IPS-20b (cell line): Measurements from ENCODE around the gene MLKL.

ENCODE experiments used
- H3K27ac ChIP-seq: one replicate; pipeline ENCODE4 v1.5.1; 2013; ENCODE audit warnings: low read length
- H3K27me3 ChIP-seq: 2 replicates; pipeline ENCODE4 v1.6.1; 2013; ENCODE audit warnings: mild to moderate bottlenecking, low read length, inconsistent platforms; ENCODE audit not compliant: insufficient read depth
- H3K36me3 ChIP-seq: 2 replicates; pipeline ENCODE4 v1.6.1; 2013; ENCODE audit warnings: low read depth, mild to moderate bottlenecking, inconsistent platforms, low read length, moderate library complexity; ENCODE audit not compliant: insufficient read depth
- H3K4me1 ChIP-seq: 2 replicates; pipeline ENCODE4 v1.6.1; 2013; ENCODE audit warnings: mild to moderate bottlenecking, control low read depth, inconsistent platforms, low read length, moderate library complexity; ENCODE audit not compliant: insufficient read depth
- H3K4me3 ChIP-seq: 2 replicates; pipeline ENCODE4 v1.5.1; 2013; ENCODE audit warnings: mild to moderate bottlenecking, low read length, inconsistent platforms
- H3K9ac ChIP-seq: 2 replicates; pipeline ENCODE4 v1.6.1; 2013; ENCODE audit warnings: low read depth, mild to moderate bottlenecking, inconsistent platforms, low read length, moderate library complexity
- H3K9me3 ChIP-seq: 2 replicates; pipeline ENCODE4 v1.6.1; 2013; ENCODE audit warnings: mild to moderate bottlenecking, low read depth, low read length, inconsistent platforms; ENCODE audit not compliant: insufficient read depth

The MLKL gene

DNA sequence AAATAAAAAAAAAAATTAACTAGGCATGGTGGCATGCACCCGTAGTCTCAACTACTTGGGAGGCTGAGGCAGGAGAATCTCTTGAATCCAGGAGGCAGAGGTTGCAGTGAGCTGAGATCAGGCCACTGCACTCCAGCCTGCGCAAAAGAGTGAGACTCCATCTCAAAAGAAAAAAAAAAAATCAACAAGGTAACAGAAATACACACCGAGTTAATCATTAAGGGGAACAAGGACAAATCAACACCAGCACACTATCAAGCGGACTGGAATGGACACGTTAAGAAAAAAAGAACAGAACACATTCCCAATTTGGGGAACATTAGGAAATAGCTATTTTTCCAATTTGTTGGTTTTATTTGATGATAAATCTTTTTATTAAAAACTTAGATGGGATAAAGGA is 65.4 kb downstream of the MLKL start:
- Histone ChIP-seq H3K4me3 (no peak overlapping the region), H3K36me3 (peaks cover 98% of the 10 kb centered on the region), H3K9me3 (no peaks in the 10 kb centered on the region), H3K9ac (no peak overlapping the region), H3K27me3 (no peaks in the 10 kb centered on the region), H3K4me1 (no peaks in the 10 kb centered on the region), H3K27ac (no peak overlapping the region)

DNA sequence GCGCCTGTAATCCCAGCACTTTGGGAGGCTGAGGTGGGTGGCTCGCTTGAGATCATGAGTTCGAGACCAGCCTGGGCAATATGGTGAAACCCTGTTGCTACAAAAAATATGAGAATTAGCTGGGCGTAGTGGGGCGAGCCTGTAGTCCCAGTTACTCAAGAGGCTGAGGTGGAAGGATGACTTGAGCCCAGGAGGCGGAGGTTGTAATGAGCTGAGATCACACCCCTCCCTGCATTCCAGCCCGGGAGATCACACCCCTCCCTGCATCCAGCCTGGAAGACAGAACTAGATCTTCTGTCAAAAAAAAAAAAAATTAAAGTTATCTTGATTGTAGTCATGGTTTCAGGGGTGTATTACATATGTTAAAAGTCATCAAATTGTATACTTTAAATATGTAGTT is 67.0 kb downstream of the MLKL start:
- Histone ChIP-seq H3K4me3 (no peak overlapping the region), H3K4me1 (no peaks in the 10 kb centered on the region), H3K9me3 (no peaks in the 10 kb centered on the region), H3K27me3 (no peaks in the 10 kb centered on the region), H3K9ac (no peak overlapping the region), H3K27ac (no peak overlapping the region), H3K36me3 (peaks cover 98% of the 10 kb centered on the region)

DNA sequence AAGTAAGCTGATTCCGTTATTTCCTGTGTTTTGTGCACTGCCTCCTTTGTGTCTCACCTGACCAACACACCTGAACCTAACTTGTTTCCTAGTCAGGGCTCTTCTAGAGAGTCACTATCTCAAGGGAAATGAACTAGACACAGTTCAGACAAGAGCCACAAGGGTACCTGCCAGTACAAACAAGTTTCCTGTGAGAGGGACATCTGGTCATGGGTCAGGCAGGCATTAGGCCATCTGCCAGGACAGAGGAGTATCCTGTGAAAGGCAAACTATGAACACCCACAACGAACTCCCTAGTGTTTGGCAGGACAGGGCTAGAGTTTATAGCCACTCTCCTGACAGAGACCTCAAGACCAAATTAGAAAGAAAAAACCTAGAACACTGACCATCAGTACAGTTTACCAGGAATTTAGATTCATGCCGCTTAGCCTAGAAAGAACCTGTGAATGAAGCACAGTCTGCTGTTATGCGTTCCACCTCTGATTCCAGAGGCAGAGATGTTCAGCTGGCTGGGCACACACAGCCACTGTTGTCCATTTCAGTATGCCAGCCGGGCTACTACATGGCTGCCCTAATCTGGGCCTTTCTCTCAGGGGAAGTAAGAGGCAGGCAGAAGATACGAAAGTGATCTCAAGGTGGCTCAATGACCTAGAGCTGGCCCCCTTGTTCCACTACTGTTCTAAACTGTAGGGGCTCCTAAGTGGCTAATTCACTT is 73.0 kb downstream of the MLKL start:
- peaks cover 100% of the 10 kb centered on the region for H3K36me3 ChIP-seq
- no peak overlapping the region for H3K4me3 ChIP-seq
- no peaks in the 10 kb centered on the region for H3K27me3 ChIP-seq
- H3K27ac ChIP-seq, result no peak overlapping the region
- H3K4me1 ChIP-seq, result peaks cover under 1% of the 10 kb centered on the region; the same call in 1 of the 2 replicates
- H3K9me3 ChIP-seq, result no peaks in the 10 kb centered on the region
- H3K9ac ChIP-seq, result no peak overlapping the region

DNA sequence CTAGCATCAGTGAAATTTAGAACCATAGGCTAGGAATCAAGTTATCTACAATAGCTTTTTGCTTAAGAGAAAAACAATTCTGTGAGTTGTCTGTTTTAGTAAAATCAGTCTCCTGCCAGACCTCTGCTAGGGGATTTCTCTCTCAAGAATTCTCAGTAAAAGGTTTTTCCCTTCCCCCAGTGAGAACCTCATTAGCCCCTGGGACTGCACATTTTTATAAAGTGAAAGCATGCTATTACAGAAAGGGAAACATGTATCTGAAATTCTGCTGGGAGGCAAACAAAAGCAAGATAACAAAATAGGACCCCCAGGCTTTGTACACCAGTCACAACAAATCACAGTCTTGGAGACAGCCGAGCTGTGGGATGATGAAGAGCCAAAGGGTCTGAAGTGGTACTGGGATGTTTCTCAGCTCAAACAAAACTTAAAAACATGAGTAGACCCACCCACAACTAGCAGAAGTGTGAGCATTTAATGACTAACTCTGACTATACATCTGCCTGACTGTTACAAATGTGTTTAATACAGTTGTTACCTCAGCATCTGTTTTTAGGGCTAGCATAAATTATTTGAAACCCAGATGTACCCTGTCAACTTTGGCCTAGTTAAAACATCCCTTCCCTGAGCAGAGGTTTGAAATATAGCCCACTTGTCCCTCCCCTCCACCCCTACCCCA is 73.8 kb downstream of the MLKL start:
- H3K27ac ChIP-seq, result no peak overlapping the region
- H3K36me3 ChIP-seq, result peaks cover 100% of the 10 kb centered on the region
- no peaks in the 10 kb centered on the region for H3K27me3 ChIP-seq

DNA sequence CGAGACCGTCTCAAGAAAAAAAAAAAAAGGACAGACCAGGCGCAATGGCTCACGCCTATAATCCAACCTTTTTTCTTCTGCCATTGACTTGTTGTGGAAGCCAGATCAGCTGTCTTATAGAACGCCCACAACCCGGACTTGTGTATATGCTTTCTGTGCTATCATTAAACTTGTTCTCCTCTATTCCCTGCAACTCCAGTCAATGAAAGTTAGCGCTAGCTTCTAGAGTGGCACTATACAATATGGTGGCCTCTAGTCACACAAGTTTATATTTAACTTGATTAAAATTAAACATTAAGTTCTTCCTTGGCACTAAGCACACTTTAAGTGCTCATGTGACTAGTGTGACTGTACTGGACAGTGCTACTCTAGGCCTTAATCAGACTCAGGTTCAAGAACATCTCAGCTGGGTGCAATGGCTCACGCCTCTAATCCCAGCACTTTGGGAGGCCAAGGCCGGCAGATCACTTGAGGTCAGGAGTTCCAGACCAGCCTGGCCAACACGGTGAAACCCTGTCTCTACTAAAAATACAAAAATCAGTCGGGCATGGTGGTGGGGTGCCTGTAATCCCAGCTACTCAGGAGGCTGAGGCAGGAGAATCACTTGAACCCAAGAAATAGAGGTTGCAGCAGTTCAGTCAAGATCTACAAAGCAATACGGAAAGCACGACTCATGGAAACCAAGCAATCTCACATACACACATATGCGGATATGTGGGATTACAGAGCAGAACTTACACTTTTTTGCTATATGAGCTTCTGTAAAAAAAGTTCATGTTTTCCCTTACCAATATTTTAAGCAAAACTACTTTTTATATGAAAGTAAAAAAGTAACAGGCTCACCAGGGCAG is 74.9 kb downstream of the MLKL start:
- peaks cover 97% of the 10 kb centered on the region for H3K36me3 ChIP-seq

More for the DNA sequence above, 73.8 kb downstream of the MLKL start:
- Histone ChIP-seq H3K9ac (no peak overlapping the region), H3K4me1 (peaks cover 6% of the 10 kb centered on the region; the same call in 1 of the 2 replicates), H3K4me3 (no peak overlapping the region), H3K9me3 (no peaks in the 10 kb centered on the region)

DNA sequence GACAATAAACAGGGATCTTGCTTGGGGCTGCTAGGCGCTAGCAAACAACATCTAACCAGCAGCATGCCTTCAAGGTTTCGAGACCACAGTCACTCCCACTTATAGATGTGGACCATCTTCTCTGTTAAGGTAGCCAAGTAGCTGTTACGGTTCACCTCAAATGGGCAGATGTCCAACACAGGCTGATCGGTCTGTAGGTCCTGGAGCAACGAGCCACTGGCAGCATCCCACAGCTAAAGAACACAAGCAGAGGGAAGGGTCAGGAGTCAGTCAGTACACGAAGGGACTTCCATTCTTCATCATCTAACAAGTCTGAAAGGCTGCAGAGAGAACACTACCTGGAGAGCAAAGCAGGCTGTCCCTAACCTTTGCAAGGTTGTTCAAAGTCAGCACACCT is 76.8 kb downstream of the MLKL start:
- no peaks in the 10 kb centered on the region for H3K9me3 ChIP-seq

More for the DNA sequence above, 74.9 kb downstream of the MLKL start:
- Histone ChIP-seq H3K4me3 (no peak overlapping the region), H3K27ac (no peak overlapping the region), H3K9me3 (no peaks in the 10 kb centered on the region), H3K4me1 (peaks cover 6% of the 10 kb centered on the region; the same call in 1 of the 2 replicates), H3K9ac (no peak overlapping the region), H3K27me3 (no peaks in the 10 kb centered on the region)

DNA sequence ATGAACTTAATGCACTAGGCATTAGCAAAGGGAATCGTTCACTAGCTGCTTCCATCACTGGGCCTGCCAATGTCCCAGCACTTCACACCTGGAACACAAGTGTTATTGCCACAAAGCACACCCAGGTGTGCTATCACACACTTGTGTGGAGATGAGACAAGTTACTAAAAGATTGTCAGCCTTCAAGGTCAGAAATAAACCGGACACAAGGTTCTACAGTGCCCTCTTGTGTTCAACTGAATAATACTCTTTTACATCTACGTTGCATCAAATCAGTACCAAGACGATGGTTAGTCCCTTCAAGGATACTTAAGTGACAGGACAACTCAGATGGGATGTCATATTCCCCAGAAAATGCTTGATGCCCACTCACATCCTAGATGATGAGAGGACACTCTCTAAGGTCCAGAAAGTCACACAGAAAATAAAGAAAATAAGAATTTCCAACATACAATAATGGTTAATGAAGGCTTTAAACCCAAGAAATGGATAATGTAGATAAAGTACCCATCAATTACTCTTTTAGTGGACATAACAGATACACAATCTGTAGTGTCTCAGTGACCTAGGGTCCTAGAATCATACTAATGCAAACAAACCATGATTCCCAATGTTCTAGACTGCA is 77.3 kb downstream of the MLKL start:
- Histone ChIP-seq H3K4me1 (peaks cover 6% of the 10 kb centered on the region; the same call in 1 of the 2 replicates), H3K27me3 (no peaks in the 10 kb centered on the region), H3K9ac (no peak overlapping the region), H3K36me3 (peaks cover 83% of the 10 kb centered on the region), H3K27ac (no peak overlapping the region), H3K9me3 (no peaks in the 10 kb centered on the region), H3K4me3 (no peak overlapping the region)

More for the DNA sequence above, 76.8 kb downstream of the MLKL start:
- Histone ChIP-seq H3K36me3 (peaks cover 89% of the 10 kb centered on the region), H3K27ac (no peak overlapping the region), H3K4me1 (peaks cover 6% of the 10 kb centered on the region; the same call in 1 of the 2 replicates), H3K9ac (no peak overlapping the region), H3K4me3 (no peak overlapping the region), H3K27me3 (no peaks in the 10 kb centered on the region)

DNA sequence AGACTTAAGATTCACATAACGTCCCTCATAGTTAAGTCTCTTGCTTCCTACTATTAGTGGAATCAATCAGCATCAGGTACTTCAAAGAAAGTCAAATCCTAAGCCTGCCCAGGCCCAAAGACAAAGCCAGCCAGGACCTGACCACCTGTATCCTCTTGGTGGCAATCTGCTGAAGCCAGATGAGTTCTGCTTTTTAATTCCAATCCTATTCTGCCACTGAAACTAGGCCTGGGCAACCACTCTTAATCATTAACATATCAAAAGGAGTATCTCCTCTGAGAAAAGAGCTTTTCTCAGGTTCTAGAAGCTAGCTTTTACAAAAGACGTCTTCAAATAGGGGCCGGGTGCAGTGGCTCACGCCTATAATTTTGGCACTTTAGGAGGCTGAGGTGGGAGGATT is 78.7 kb downstream of the MLKL start:
- Histone ChIP-seq H3K4me1 (peaks cover 6% of the 10 kb centered on the region; the same call in 1 of the 2 replicates), H3K4me3 (no peak overlapping the region), H3K36me3 (peaks cover 70% of the 10 kb centered on the region), H3K27me3 (no peaks in the 10 kb centered on the region), H3K9me3 (no peaks in the 10 kb centered on the region), H3K9ac (no peak overlapping the region), H3K27ac (no peak overlapping the region)
